PC-3 (cell line): ENCODE measurements around the gene CEP70.

Source experiments
- EZH2 ChIP-seq: fragments of 300-600 bp; sonication (generic); IDR thresholded peaks from one replicate; pipeline ENCODE4 v1.6.1; 2017; ENCODE audit warnings: antibody characterized with exemption, mild to moderate bottlenecking, low read length; ENCODE audit not compliant: unreplicated experiment
- EZH2phosphoT487 ChIP-seq: fragments of 300-600 bp; sonication (generic); IDR thresholded peaks from 2 replicates; pipeline ENCODE4 v1.6.1; 2018; ENCODE audit warnings: mild to moderate bottlenecking, antibody characterized with exemption, low read length, borderline replicate concordance
- TF ChIP-seq, protein P1 (sequence below): fragments of 300-600 bp; sonication (generic); conservative IDR thresholded peaks from 2 replicates; pipeline ENCODE4 v1.5.1; 2017; ENCODE audit warnings: antibody characterized with exemption, low read depth, mild to moderate bottlenecking, low read length

DNA sequence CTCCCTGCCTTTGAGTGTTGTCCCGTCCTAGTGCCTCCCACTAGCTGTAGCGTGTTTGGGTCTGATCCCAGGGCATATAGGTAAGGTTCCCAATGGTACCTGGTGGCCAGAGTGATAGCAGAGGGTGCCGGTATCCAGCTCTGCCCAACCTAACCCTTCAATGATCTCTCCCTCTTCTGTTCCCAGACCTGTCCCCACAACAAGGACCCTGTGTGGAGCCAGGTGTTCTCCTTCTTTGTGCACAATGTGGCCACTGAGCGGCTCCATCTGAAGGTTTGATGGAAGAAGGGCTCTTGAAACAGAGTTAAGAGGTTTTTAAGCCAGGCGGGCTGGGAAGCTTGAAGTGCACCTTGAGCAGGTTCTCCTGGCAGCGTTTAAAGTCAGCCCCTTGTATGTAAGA is 124.2 kb downstream of the CEP70 start:
- TF ChIP-seq, protein P1, sequence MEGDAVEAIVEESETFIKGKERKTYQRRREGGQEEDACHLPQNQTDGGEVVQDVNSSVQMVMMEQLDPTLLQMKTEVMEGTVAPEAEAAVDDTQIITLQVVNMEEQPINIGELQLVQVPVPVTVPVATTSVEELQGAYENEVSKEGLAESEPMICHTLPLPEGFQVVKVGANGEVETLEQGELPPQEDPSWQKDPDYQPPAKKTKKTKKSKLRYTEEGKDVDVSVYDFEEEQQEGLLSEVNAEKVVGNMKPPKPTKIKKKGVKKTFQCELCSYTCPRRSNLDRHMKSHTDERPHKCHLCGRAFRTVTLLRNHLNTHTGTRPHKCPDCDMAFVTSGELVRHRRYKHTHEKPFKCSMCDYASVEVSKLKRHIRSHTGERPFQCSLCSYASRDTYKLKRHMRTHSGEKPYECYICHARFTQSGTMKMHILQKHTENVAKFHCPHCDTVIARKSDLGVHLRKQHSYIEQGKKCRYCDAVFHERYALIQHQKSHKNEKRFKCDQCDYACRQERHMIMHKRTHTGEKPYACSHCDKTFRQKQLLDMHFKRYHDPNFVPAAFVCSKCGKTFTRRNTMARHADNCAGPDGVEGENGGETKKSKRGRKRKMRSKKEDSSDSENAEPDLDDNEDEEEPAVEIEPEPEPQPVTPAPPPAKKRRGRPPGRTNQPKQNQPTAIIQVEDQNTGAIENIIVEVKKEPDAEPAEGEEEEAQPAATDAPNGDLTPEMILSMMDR, result no peak
- TF ChIP-seq EZH2, result no peak
- no peak for TF ChIP-seq EZH2phosphoT487
